Osteocyte (in vitro differentiated cells): Measurements from ENCODE around the gene MOBP. TPM values are rescaled to one million over a fixed set of nuclear protein-coding genes. Genes with fewer than 3 reads are reported as not detected.

Experiments used
- DNase-seq: peaks from one replicate; pipeline ENCODE4 v3.0.0; 2021; ENCODE audit warnings: mixed read lengths; ENCODE audit not compliant: unreplicated experiment; ENCODE audit errors: extremely low spot score
- H3K27ac Mint-ChIP-seq: one replicate; pipeline ENCODE4 v1.8.0; 2021; ENCODE audit warnings: mild to moderate bottlenecking, mixed read lengths; ENCODE audit not compliant: unreplicated experiment
- H3K27me3 Mint-ChIP-seq: one replicate; pipeline ENCODE4 v1.8.0; 2021; ENCODE audit warnings: mixed read lengths; ENCODE audit not compliant: unreplicated experiment
- H3K36me3 Mint-ChIP-seq: one replicate; pipeline ENCODE4 v1.8.0; 2021; ENCODE audit warnings: mixed read lengths; ENCODE audit not compliant: unreplicated experiment
- H3K4me1 Mint-ChIP-seq: one replicate; pipeline ENCODE4 v1.8.0; 2021; ENCODE audit warnings: mixed read lengths; ENCODE audit not compliant: unreplicated experiment
- H3K4me3 Mint-ChIP-seq: one replicate; pipeline ENCODE4 v1.8.0; 2021; ENCODE audit warnings: mild to moderate bottlenecking, moderate library complexity, mixed read lengths; ENCODE audit not compliant: unreplicated experiment
- H3K9me3 Mint-ChIP-seq: one replicate; pipeline ENCODE4 v1.8.0; 2021; ENCODE audit warnings: mixed read lengths; ENCODE audit not compliant: unreplicated experiment
- CTCF ChIP-seq: fragments of 200-600 bp; sonication (generic); IDR thresholded peaks from 2 replicates; pipeline ENCODE4 v1.5.0; 2021; ENCODE audit warnings: antibody characterized with exemption, mild to moderate bottlenecking, moderate library complexity
- total RNA-seq: library from RNA; stranded (reverse); gene quantifications from 2 replicates; pipeline ENCODE4 v1.2.1, GENCODE V29; 2021

The MOBP gene
- total RNA-seq, 1 donor from 2014 or later = not detected

- no peak overlapping the region for H3K4me3 Mint-ChIP-seq
- H3K27ac Mint-ChIP-seq = no peak overlapping the region
- no peak for TF ChIP-seq CTCF
- H3K27me3 Mint-ChIP-seq = peaks cover 16% of the 10 kb centered on the region
- peaks cover 2% of the 10 kb centered on the region for H3K4me1 Mint-ChIP-seq
- no peak for DNase-seq
- H3K9me3 Mint-ChIP-seq = no peaks in the 10 kb centered on the region
- H3K36me3 Mint-ChIP-seq = no peaks in the 10 kb centered on the region
Measured at GRCh38 chr3:39494781-39495180, 27.3 kb downstream of the MOBP start.

GRCh38 chr3:39497753-39498152 lies 30.3 kb downstream of the MOBP start:
- no peak for TF ChIP-seq CTCF
- H3K9me3 Mint-ChIP-seq = no peaks in the 10 kb centered on the region
- H3K4me3 Mint-ChIP-seq = no peak overlapping the region
- no peak for DNase-seq
- H3K4me1 Mint-ChIP-seq = peaks cover 2% of the 10 kb centered on the region
- H3K27ac Mint-ChIP-seq = no peak overlapping the region
- H3K36me3 Mint-ChIP-seq = no peaks in the 10 kb centered on the region
- peaks cover 20% of the 10 kb centered on the region for H3K27me3 Mint-ChIP-seq

- Mint-ChIP-seq H3K36me3 (no peaks in the 10 kb centered on the region), H3K27ac (no peak overlapping the region), H3K4me1 (peaks cover 2% of the 10 kb centered on the region), H3K4me3 (no peak overlapping the region), H3K27me3 (peaks cover 13% of the 10 kb centered on the region), H3K9me3 (no peaks in the 10 kb centered on the region)
- TF ChIP-seq CTCF = no peak
- no peak for DNase-seq
Measured at GRCh38 chr3:39499651-39500273, 32.3 kb downstream of the MOBP start.

GRCh38 chr3:39501059-39501458 lies 33.6 kb downstream of the MOBP start:
- H3K36me3 Mint-ChIP-seq = no peaks in the 10 kb centered on the region
- no peak for DNase-seq
- no peak for TF ChIP-seq CTCF
- no peak overlapping the region for H3K27ac Mint-ChIP-seq
- peaks cover 2% of the 10 kb centered on the region for H3K4me1 Mint-ChIP-seq
- H3K27me3 Mint-ChIP-seq = peaks cover 16% of the 10 kb centered on the region
- H3K9me3 Mint-ChIP-seq = no peaks in the 10 kb centered on the region
- no peak overlapping the region for H3K4me3 Mint-ChIP-seq

- Mint-ChIP-seq H3K9me3 (no peaks in the 10 kb centered on the region), H3K27ac (no peak overlapping the region), H3K36me3 (no peaks in the 10 kb centered on the region), H3K4me1 (peaks cover 2% of the 10 kb centered on the region), H3K27me3 (peaks cover 13% of the 10 kb centered on the region), H3K4me3 (no peak overlapping the region)
- no peak for TF ChIP-seq CTCF
- DNase-seq = no peak
Measured at GRCh38 chr3:39501968-39502837, 34.7 kb downstream of the MOBP start.
